ENCODE data around the gene GPR137B.

DNA sequence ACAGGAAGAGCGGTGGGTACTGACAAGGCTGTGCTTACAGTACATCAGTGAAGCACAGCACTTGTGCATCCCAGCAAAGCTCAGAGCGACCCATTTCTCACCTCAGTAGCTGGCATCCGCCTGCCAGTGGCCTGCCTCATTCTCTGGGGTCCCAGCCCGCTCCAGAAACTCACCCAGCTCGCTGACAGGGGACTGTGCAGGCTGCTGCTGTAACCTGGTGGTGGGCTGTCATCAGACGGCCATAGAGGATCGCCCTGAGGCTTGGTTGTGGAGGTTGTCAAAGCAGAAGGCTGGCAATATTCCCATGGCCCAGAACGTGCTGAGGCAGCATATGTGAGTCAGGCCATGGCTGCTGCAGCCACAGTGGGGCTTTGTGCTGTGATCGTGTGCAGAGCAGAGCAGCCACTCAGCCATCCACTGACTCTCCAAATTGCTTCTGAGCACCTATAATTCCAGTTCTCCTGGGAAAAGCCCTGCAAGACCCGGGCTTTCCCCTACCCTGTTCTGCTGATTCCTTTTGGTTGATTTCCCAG, 13.6 kb upstream of the GPR137B start:
- TF ChIP-seq, protein P1, sequence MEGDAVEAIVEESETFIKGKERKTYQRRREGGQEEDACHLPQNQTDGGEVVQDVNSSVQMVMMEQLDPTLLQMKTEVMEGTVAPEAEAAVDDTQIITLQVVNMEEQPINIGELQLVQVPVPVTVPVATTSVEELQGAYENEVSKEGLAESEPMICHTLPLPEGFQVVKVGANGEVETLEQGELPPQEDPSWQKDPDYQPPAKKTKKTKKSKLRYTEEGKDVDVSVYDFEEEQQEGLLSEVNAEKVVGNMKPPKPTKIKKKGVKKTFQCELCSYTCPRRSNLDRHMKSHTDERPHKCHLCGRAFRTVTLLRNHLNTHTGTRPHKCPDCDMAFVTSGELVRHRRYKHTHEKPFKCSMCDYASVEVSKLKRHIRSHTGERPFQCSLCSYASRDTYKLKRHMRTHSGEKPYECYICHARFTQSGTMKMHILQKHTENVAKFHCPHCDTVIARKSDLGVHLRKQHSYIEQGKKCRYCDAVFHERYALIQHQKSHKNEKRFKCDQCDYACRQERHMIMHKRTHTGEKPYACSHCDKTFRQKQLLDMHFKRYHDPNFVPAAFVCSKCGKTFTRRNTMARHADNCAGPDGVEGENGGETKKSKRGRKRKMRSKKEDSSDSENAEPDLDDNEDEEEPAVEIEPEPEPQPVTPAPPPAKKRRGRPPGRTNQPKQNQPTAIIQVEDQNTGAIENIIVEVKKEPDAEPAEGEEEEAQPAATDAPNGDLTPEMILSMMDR (IDR thresholded peaks at IDR 0.05; ENCODE audit: low read depth, low read length, poor library complexity, severe bottlenecking) = no peak
- TF ChIP-seq EZH2phosphoT487 (IDR thresholded peaks at IDR 0.05; ENCODE audit: borderline replicate concordance, low read length) = no peak
